Neural crest cell (in vitro differentiated cells): ENCODE results near the gene RYK. TPM values are rescaled to one million over a fixed set of nuclear protein-coding genes. Genes with fewer than 3 reads are reported as not detected.

Source experiments
- DNase-seq: peaks from one replicate; pipeline ENCODE4 v3.0.0; 2021; ENCODE audit warnings: low read depth, mixed read lengths, low spot score
- H3K27ac Mint-ChIP-seq: one replicate; pipeline ENCODE4 v1.8.0; 2021; ENCODE audit warnings: mild to moderate bottlenecking, mixed read lengths; ENCODE audit not compliant: unreplicated experiment
- H3K27me3 Mint-ChIP-seq: 2 replicates; pipeline ENCODE4 v1.8.0; 2021; ENCODE audit warnings: low read depth, mild to moderate bottlenecking, mixed read lengths
- H3K36me3 Mint-ChIP-seq: 2 replicates; pipeline ENCODE4 v1.8.0; 2021; ENCODE audit warnings: low read depth, mild to moderate bottlenecking, mixed read lengths
- H3K4me1 Mint-ChIP-seq: 2 replicates; pipeline ENCODE4 v1.8.0; 2021; ENCODE audit warnings: mixed read lengths
- H3K4me3 Mint-ChIP-seq: one replicate; pipeline ENCODE4 v1.8.0; 2021; ENCODE audit warnings: mild to moderate bottlenecking, mixed read lengths
- H3K9me3 Mint-ChIP-seq: 2 replicates; pipeline ENCODE4 v1.8.0; 2021; ENCODE audit warnings: mixed read lengths
- CTCF ChIP-seq: fragments of 200-600 bp; sonication (generic); conservative IDR thresholded peaks from 2 replicates; pipeline ENCODE4 v1.5.0; 2021; ENCODE audit warnings: antibody characterized with exemption, mild to moderate bottlenecking
- total RNA-seq: library from RNA; stranded (reverse); gene quantifications from 2 replicates; pipeline ENCODE4 v1.2.1, GENCODE V29; 2021

The RYK gene
- total RNA-seq, 1 donor from 2014 or later, result 57.4 TPM

- TF ChIP-seq CTCF, result no peak
- H3K27ac Mint-ChIP-seq, result no peak overlapping the region
- H3K4me3 Mint-ChIP-seq, result no peak overlapping the region
- H3K27me3 Mint-ChIP-seq, result no peaks in the 10 kb centered on the region
- H3K36me3 Mint-ChIP-seq, result peaks cover 40% of the 10 kb centered on the region
- peaks cover 4% of the 10 kb centered on the region for H3K4me1 Mint-ChIP-seq
- H3K9me3 Mint-ChIP-seq, result no peaks in the 10 kb centered on the region
- DNase-seq, result no peak
Observed at GRCh38 chr3:134180761-134181160, 69.9 kb downstream of the RYK start.

- TF ChIP-seq CTCF, result no peak
- H3K9me3 Mint-ChIP-seq, result no peaks in the 10 kb centered on the region
- no peaks in the 10 kb centered on the region for H3K27me3 Mint-ChIP-seq
- H3K4me1 Mint-ChIP-seq, result peaks cover 4% of the 10 kb centered on the region
- DNase-seq, result no peak
- no peak overlapping the region for H3K27ac Mint-ChIP-seq
- no peak overlapping the region for H3K4me3 Mint-ChIP-seq
- peaks cover 43% of the 10 kb centered on the region for H3K36me3 Mint-ChIP-seq
Observed at GRCh38 chr3:134179508-134179907, 71.2 kb downstream of the RYK start.

- H3K9me3 Mint-ChIP-seq, result peaks cover 2% of the 10 kb centered on the region
- no peaks in the 10 kb centered on the region for H3K4me1 Mint-ChIP-seq
- no peak for DNase-seq
- no peak for TF ChIP-seq CTCF
- no peaks in the 10 kb centered on the region for H3K27me3 Mint-ChIP-seq
- H3K27ac Mint-ChIP-seq, result no peak overlapping the region
- H3K36me3 Mint-ChIP-seq, result peaks cover 27% of the 10 kb centered on the region
- H3K4me3 Mint-ChIP-seq, result no peak overlapping the region
Observed at GRCh38 chr3:134163096-134163495, 87.6 kb downstream of the RYK start.

- H3K9me3 Mint-ChIP-seq, result peaks cover 2% of the 10 kb centered on the region
- peak; percentile 26 for TF ChIP-seq CTCF
- no peaks in the 10 kb centered on the region for H3K4me1 Mint-ChIP-seq
- peak overlapping the region; percentile 14 for H3K27ac Mint-ChIP-seq
- DNase-seq, result no peak
- H3K36me3 Mint-ChIP-seq, result peaks cover 19% of the 10 kb centered on the region
- no peak overlapping the region for H3K4me3 Mint-ChIP-seq
- H3K27me3 Mint-ChIP-seq, result no peaks in the 10 kb centered on the region
Observed at GRCh38 chr3:134161898-134162615, 88.6 kb downstream of the RYK start.

- no peak for DNase-seq
- Mint-ChIP-seq H3K4me3 (no peak overlapping the region), H3K9me3 (no peaks in the 10 kb centered on the region), H3K36me3 (peaks cover 37% of the 10 kb centered on the region), H3K27ac (no peak overlapping the region), H3K27me3 (no peaks in the 10 kb centered on the region), H3K4me1 (no peaks in the 10 kb centered on the region)
- no peak for TF ChIP-seq CTCF
Observed at GRCh38 chr3:134155446-134155845, 95.2 kb downstream of the RYK start.
